IPS DF 6.9 (cell line): ENCODE data around the gene NCAPG.

ENCODE experiments used
- DNase-seq: peaks from one replicate; pipeline ENCODE4 v3.0.0-alpha.2; 2013; ENCODE audit warnings: low read depth, low spot score
- H3K27ac ChIP-seq: one replicate; pipeline ENCODE4 v1.5.1; 2013; ENCODE audit warnings: low read length, control low read depth
- H3K27me3 ChIP-seq: 2 replicates; pipeline ENCODE4 v1.6.1; 2013; ENCODE audit warnings: mild to moderate bottlenecking, low read length; ENCODE audit not compliant: control insufficient read depth, insufficient read depth
- H3K36me3 ChIP-seq: 2 replicates; pipeline ENCODE4 v1.6.1; 2013; ENCODE audit warnings: low read length; ENCODE audit not compliant: control insufficient read depth, insufficient read depth
- H3K4me1 ChIP-seq: 2 replicates; pipeline ENCODE4 v1.6.1; 2013; ENCODE audit warnings: low read length; ENCODE audit not compliant: control insufficient read depth, insufficient read depth
- H3K4me3 ChIP-seq: 2 replicates; pipeline ENCODE4 v1.5.1; 2013; ENCODE audit warnings: mild to moderate bottlenecking, low read length
- H3K9me3 ChIP-seq: 2 replicates; pipeline ENCODE4 v1.6.1; 2013; ENCODE audit warnings: low read length, inconsistent platforms; ENCODE audit not compliant: control insufficient read depth, insufficient read depth
- WGBS: extraction: QIAGEN DNeasy Blood & Tissue Kit; methylation state at CpG from one replicate; pipeline ENCODE4 v1.1.7; 2013; ENCODE audit warnings: mixed read lengths, missing lambda C conversion rate; ENCODE audit not compliant: insufficient read length, insufficient coverage; 5-methylcytosine and 5-hydroxymethylcytosine counted together

Gene NCAPG

GRCh38 chr4:17794730-17795129 is 16.0 kb upstream of the NCAPG start:
- H3K4me1 ChIP-seq: no peaks in the 10 kb centered on the region
- no peak for DNase-seq
- no peaks in the 10 kb centered on the region for H3K36me3 ChIP-seq
- H3K27ac ChIP-seq: no peak overlapping the region
- no CpG with 5 or more reads among the region's 1 CpG for WGBS
- H3K4me3 ChIP-seq: no peak overlapping the region
- H3K27me3 ChIP-seq: no peaks in the 10 kb centered on the region
- H3K9me3 ChIP-seq: no peaks in the 10 kb centered on the region

- Histone ChIP-seq H3K4me1 (no peaks in the 10 kb centered on the region), H3K9me3 (no peaks in the 10 kb centered on the region), H3K27me3 (no peaks in the 10 kb centered on the region), H3K4me3 (no peak overlapping the region), H3K36me3 (no peaks in the 10 kb centered on the region), H3K27ac (no peak overlapping the region)
- no peak for DNase-seq
- no CpG with 5 or more reads among the region's 1 CpG for WGBS
These were observed 13.0 kb upstream of the NCAPG start for GRCh38 chr4:17797808-17798207.

- no peak for DNase-seq
- Histone ChIP-seq H3K9me3 (no peaks in the 10 kb centered on the region), H3K4me3 (no peak overlapping the region), H3K27ac (no peak overlapping the region), H3K4me1 (no peaks in the 10 kb centered on the region; the same call in 1 of the 2 replicates), H3K27me3 (no peaks in the 10 kb centered on the region), H3K36me3 (peaks cover 18% of the 10 kb centered on the region; the same call in 1 of the 2 replicates)
- no CpG with 5 or more reads among the region's 3 CpGs for whole genome bisulfite sequencing
These were observed 5.1 kb upstream of the NCAPG start for GRCh38 chr4:17805580-17806155.

- Histone ChIP-seq H3K27ac (no peak overlapping the region), H3K9me3 (no peaks in the 10 kb centered on the region), H3K4me1 (no peaks in the 10 kb centered on the region; the same call in 1 of the 2 replicates), H3K27me3 (no peaks in the 10 kb centered on the region), H3K36me3 (peaks cover 18% of the 10 kb centered on the region; the same call in 1 of the 2 replicates), H3K4me3 (no peak overlapping the region)
- WGBS: no CpG with 5 or more reads among the region's 6 CpGs
- no peak for DNase-seq
These were observed 3.3 kb upstream of the NCAPG start for GRCh38 chr4:17807446-17807845.

GRCh38 chr4:17809667-17810066 is 1.1 kb upstream of the NCAPG start:
- no peak overlapping the region for H3K27ac ChIP-seq
- no CpG with 5 or more reads among the region's 7 CpGs for WGBS
- peak overlapping the region; percentile 81; the same call in 1 of the 2 replicates for H3K4me3 ChIP-seq
- DNase-seq: no peak
- H3K4me1 ChIP-seq: no peaks in the 10 kb centered on the region; the same call in 1 of the 2 replicates
- H3K36me3 ChIP-seq: peaks cover 2% of the 10 kb centered on the region; the same call in 1 of the 2 replicates
- no peaks in the 10 kb centered on the region for H3K9me3 ChIP-seq
- no peaks in the 10 kb centered on the region for H3K27me3 ChIP-seq

GRCh38 chr4:17811078-17811603 is 362 bp downstream of the NCAPG start:
- no peak overlapping the region for H3K27ac ChIP-seq
- WGBS: no CpG with 5 or more reads among the region's 48 CpGs
- no peak for DNase-seq
- no peaks in the 10 kb centered on the region; the same call in 1 of the 2 replicates for H3K4me1 ChIP-seq
- no peaks in the 10 kb centered on the region for H3K9me3 ChIP-seq
- no peaks in the 10 kb centered on the region for H3K27me3 ChIP-seq
- H3K36me3 ChIP-seq: no peaks in the 10 kb centered on the region
- peak overlapping the region; percentile 81 for H3K4me3 ChIP-seq

GRCh38 chr4:17812125-17812524 is 1.3 kb downstream of the NCAPG start:
- Histone ChIP-seq H3K27ac (no peak overlapping the region), H3K4me3 (no peak overlapping the region; the same call in 1 of the 2 replicates), H3K36me3 (no peaks in the 10 kb centered on the region; the same call in 1 of the 2 replicates), H3K27me3 (no peaks in the 10 kb centered on the region), H3K4me1 (no peaks in the 10 kb centered on the region; the same call in 1 of the 2 replicates), H3K9me3 (no peaks in the 10 kb centered on the region)
- no peak for DNase-seq
- 100% methylated on average over 2 of the region's 3 CpGs for WGBS

- no peak for DNase-seq
- Histone ChIP-seq H3K27ac (no peak overlapping the region), H3K4me3 (no peak overlapping the region), H3K9me3 (no peaks in the 10 kb centered on the region), H3K27me3 (no peaks in the 10 kb centered on the region), H3K4me1 (no peaks in the 10 kb centered on the region), H3K36me3 (no peaks in the 10 kb centered on the region; the same call in 1 of the 2 replicates)
- WGBS: no CpG with 5 or more reads among the region's 3 CpGs
These were observed 2.0 kb downstream of the NCAPG start for GRCh38 chr4:17812801-17813200.

GRCh38 chr4:17814140-17814539 is 3.4 kb downstream of the NCAPG start:
- H3K27me3 ChIP-seq: no peaks in the 10 kb centered on the region
- WGBS: no CpG with 5 or more reads among the region's 3 CpGs
- no peak overlapping the region for H3K27ac ChIP-seq
- H3K4me1 ChIP-seq: no peaks in the 10 kb centered on the region
- H3K9me3 ChIP-seq: no peaks in the 10 kb centered on the region
- DNase-seq: no peak
- no peaks in the 10 kb centered on the region; the same call in 1 of the 2 replicates for H3K36me3 ChIP-seq
- no peak overlapping the region for H3K4me3 ChIP-seq

GRCh38 chr4:17816142-17816541 is 5.4 kb downstream of the NCAPG start:
- no peaks in the 10 kb centered on the region for H3K27me3 ChIP-seq
- WGBS: no CpG with 5 or more reads among the region's 12 CpGs
- DNase-seq: no peak
- H3K4me3 ChIP-seq: no peak overlapping the region
- no peaks in the 10 kb centered on the region; the same call in 1 of the 2 replicates for H3K36me3 ChIP-seq
- H3K27ac ChIP-seq: no peak overlapping the region
- no peaks in the 10 kb centered on the region for H3K9me3 ChIP-seq
- H3K4me1 ChIP-seq: no peaks in the 10 kb centered on the region

- no peak overlapping the region for H3K27ac ChIP-seq
- H3K4me1 ChIP-seq: no peaks in the 10 kb centered on the region
- no peaks in the 10 kb centered on the region for H3K9me3 ChIP-seq
- H3K36me3 ChIP-seq: no peaks in the 10 kb centered on the region; the same call in 1 of the 2 replicates
- no peaks in the 10 kb centered on the region for H3K27me3 ChIP-seq
- WGBS: no CpG with 5 or more reads among the region's 5 CpGs
- no peak overlapping the region for H3K4me3 ChIP-seq
- no peak for DNase-seq
These were observed 6.2 kb downstream of the NCAPG start for GRCh38 chr4:17817027-17817426.
